Measurements from ENCODE around the gene TMED9.

- no peak for TF ChIP-seq EZH2 (IDR thresholded peaks at IDR 0.05; ENCODE audit: borderline replicate concordance, low read depth, low read length)
- TF ChIP-seq TCF7L2 (IDR thresholded peaks at IDR 0.05; ENCODE audit: low read depth, low read length): no peak
- no peak for TF ChIP-seq POLR2A (conservative IDR thresholded peaks at IDR 0.05)
- no peak for TF ChIP-seq RBM22 (IDR thresholded peaks at IDR 0.05; ENCODE audit: low read depth, low read length, poor library complexity, severe bottlenecking)
- TF ChIP-seq ZNF174 (CRISPR knock-in tag; IDR thresholded peaks at IDR 0.05): no peak
- TF ChIP-seq ARID2 (IDR thresholded peaks at IDR 0.05): no peak
- no peak for TF ChIP-seq REST (IDR thresholded peaks at IDR 0.05; ENCODE audit: borderline replicate concordance)
- no peak for TF ChIP-seq REST (CRISPR knock-in tag; IDR thresholded peaks at IDR 0.05; ENCODE audit: low read depth)
- no peak for TF ChIP-seq CHD7 (IDR thresholded peaks at IDR 0.05; ENCODE audit: low read depth, low read length)
- no peak for TF ChIP-seq ELF1 (tag; IDR thresholded peaks at IDR 0.05)
Observed at GRCh38 chr5:177593511-177593910, 1.5 kb downstream of the TMED9 start.

Data from K562 (cell line).